Measurements from ENCODE around the gene ZNF180.

- no peak for TF ChIP-seq EZH2phosphoT487 (IDR thresholded peaks at IDR 0.05; ENCODE audit: low read depth, severe bottlenecking, unreplicated experiment)
- TF ChIP-seq, protein P1, sequence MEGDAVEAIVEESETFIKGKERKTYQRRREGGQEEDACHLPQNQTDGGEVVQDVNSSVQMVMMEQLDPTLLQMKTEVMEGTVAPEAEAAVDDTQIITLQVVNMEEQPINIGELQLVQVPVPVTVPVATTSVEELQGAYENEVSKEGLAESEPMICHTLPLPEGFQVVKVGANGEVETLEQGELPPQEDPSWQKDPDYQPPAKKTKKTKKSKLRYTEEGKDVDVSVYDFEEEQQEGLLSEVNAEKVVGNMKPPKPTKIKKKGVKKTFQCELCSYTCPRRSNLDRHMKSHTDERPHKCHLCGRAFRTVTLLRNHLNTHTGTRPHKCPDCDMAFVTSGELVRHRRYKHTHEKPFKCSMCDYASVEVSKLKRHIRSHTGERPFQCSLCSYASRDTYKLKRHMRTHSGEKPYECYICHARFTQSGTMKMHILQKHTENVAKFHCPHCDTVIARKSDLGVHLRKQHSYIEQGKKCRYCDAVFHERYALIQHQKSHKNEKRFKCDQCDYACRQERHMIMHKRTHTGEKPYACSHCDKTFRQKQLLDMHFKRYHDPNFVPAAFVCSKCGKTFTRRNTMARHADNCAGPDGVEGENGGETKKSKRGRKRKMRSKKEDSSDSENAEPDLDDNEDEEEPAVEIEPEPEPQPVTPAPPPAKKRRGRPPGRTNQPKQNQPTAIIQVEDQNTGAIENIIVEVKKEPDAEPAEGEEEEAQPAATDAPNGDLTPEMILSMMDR (IDR thresholded peaks at IDR 0.05; ENCODE audit: poor library complexity): no peak
These were observed 64.9 kb downstream of the ZNF180 start for GRCh38 chr19:44435441-44435840.

All from hepatocyte (in vitro differentiated cells).